22Rv1 (cell line): ENCODE measurements around the gene PCTP.

Experiments
- CTCF ChIP-seq: fragments of 450-650 bp; IDR thresholded peaks from 2 replicates; pipeline ENCODE4 v1.5.1; 2017; ENCODE audit warnings: mild to moderate bottlenecking
- ZFX ChIP-seq: fragments of 450-650 bp; IDR thresholded peaks from 2 replicates; pipeline ENCODE4 v1.6.1; 2017; ENCODE audit warnings: antibody characterized with exemption, borderline replicate concordance

GRCh38 chr17:55717432-55717831 lies 33.4 kb upstream of the PCTP start:
- TF ChIP-seq CTCF (no peak), ZFX (no peak)
